Ovary (tissue), 3 donors: ENCODE data around the gene TLR1.

Source experiments
- CTCF ChIP-seq, 3 donors: fragments of 450-650 bp in 2 of 3; fragments of 200-600 bp in 1 of 3; IDR thresholded peaks; one replicate each; pipeline versions ENCODE4 v1.5.1 to v1.8.0; 2016 to 2022; ENCODE audit warnings: antibody characterized with exemption in 3 of 3, mild to moderate bottlenecking in 1 of 3
- EP300 ChIP-seq: sonication (generic); formaldehyde crosslinking; IDR thresholded peaks from one replicate; pipeline ENCODE4 v1.6.1; 2017; ENCODE audit warnings: antibody characterized with exemption
- POLR2A ChIP-seq: fragments of 450-650 bp; IDR thresholded peaks from one replicate; pipeline ENCODE4 v1.6.1; 2017; ENCODE audit warnings: antibody characterized with exemption, mild to moderate bottlenecking, moderate library complexity
- donor health status: DM: no; HTN: no; CAD: no.

GRCh38 chr4:38769857-38770256 is 34.7 kb downstream of the TLR1 start:
- TF ChIP-seq CTCF (IDR thresholded peaks at IDR 0.05) (no peak), POLR2A (no peak), EP300 (no peak)
